NOMO-1 treated with DMSO at 0.1 percent for 48 hours (cell line): Measurements from ENCODE around the gene MYO16.
"Not testable (repeated sequence)": the region's sequence is repeated elsewhere in the genome, so short reads cannot be mapped to it uniquely, and the experiment has no call there.

ENCODE experiments used
- DNase-seq: peaks from one replicate; lab custom pipeline; 2025; ENCODE audit not compliant: unreplicated experiment; lab: John Stamatoyannopoulos, UW

Gene MYO16

DNA sequence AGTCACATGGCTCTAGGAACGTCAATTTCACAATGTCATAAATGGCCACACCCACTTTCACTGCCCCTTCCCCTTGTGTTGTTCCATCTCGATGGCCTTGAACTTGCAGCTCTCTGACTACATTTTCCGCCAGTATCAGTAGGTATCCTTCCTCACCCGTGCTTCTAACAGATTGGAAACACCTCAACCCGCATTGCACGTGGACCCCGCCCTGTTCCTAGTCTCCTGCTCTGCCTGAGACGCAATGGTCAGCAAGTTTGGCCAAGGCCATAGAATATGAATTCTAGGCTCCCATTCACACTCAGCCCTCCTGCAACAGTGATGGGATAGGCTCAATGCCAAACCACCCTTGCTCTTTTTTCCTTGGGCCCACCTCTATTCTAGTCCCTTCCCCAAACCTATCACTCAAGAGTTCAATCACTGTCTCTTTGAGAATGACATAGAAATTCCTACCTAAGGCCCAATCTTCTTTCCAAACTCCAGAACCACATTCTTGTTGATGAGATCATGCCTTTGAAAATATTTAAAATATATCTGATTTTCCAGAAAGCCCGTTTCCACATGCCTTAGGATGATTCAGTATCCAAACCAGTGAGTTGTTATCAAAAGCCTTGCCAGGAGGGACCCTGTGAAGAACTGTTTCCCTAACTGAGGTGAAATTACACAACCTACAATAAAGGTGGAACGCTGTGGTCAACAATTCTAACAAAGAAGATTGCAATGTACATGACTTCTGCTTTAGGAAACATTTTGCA is 334.6 kb downstream of the MYO16 start:
- DNase-seq = peak; percentile 40

DNA sequence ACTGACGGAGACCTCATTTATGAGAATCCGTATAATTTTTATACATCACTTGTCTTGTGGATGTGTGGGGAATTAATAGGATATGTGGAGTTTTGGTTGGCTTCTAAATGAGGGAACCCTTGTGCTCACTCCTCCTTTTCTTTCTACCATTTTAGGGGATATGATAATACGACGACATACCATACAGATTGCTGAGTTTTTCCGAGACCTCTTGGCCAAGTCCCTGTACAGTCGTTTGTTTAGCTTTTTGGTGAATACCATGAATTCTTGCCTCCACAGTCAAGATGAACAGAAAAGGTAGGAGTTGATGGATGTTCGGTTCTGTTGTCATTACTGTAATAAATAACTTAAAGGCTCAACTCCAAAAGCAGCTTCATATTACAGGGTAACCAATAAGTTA is 335.2 kb downstream of the MYO16 start:
- DNase-seq = no peak

DNA sequence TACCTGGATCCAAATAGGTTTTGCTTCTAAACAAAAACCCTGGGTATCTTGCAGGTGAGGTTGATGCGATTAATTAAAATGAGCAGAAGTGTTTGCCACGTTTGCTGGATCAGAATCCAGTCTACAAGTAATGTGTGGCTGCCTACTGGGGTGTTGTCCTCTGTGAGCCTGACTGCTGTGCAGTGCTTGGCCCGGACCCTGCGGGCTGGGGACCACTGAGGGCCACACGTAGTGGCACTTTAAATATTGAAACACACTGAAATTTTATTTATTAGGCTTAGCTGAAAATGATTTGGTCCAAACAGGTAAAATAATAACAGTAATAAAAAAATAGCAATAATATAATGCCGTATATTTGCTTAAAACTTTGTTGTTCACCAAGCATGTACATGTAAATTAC is 338.0 kb downstream of the MYO16 start:
- no peak for DNase-seq

DNA sequence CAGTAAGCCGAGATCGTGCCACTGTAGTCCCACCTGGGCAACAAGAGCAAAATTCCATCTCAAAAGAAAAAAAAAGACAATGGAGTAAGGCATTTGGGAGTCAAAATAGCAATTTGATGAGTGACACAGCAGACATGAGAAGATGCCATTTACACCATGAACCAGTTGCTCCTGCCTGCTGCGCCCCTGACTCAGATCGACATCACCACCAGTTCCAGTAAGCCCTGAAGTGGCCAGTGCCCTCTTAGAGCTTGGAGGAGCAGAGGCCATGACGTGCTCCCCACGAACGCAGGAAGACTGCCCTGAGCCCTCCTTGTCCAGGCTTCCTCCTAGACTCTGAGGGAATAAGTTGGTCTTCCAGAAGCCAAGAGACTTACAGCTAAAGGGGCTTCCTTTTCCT is 339.2 kb downstream of the MYO16 start:
- DNase-seq = no peak

DNA sequence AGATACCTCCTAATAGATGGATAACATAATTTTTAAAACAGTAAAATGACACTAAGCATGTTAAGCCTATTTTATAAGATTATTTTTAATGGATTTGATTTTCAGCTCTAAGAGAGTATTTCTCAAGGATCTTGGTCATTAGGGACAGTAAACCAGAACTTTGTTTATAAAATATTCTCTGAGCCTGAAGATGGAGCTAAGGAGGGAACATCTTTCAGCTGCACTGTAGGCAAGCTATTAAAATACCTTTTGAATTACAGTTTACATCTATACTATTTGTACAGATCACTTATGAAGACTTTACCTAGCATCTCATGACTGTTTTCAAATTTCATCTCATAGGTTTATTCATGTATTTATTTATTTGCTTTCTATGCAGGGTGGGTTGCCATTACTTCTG is 345.3 kb downstream of the MYO16 start:
- no peak for DNase-seq

DNA sequence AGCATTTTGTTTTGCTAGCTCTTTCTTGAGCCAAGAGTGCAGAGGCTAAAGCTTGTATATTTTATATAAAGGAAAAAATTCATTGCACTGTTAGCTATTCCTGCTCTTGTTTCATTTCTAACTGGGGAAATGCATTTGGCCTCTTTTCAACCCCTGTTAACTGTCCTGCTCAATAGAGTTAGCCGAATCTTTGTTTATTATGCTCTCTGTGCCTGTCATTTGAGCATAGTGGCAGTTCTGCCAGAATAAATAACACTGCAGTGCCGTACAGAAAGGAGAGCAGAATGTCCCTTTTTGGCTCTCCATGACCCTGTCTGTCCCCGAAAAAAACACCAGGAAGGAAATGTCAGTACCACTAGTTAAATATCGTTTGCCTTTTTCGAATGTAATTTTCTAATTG is 350.8 kb downstream of the MYO16 start:
- DNase-seq = no peak

DNA sequence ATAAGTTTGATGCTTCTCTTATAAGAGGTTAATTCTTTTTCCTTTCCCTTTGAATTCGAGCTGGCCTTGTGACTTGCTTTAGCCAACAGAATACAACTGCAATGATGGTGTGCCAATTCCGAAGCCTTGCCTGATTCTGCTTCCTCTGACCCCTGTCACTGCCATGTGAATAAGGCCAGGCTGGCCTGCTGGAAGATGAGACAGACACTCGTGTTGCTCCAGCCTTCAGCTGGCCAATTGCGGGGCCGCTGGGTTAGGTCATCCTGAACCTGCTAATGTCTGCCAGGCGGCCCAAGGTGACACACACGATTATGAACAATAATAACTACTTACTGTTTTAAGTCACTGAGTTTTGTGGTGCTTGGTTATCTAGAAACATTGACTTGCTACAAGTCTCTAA is 352.0 kb downstream of the MYO16 start:
- no peak for DNase-seq

DNA sequence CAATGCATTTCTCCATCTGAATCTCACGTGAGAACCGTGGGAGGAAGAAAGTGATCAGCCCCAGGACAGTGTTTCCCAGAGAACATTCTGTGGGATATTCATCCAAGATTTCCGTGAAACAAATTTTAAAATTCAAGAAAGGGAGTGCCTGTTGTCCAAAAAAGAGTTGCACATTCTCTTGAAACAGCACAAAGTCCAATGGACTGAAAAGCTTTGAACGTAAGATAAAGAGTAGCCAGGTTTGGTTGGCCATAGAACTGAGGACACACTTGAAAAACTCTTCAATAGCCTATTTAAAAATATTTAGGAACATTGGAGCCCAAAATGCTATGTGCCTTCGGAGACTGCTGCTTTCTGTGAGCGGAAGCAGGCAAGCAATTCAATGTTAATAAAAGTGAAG is 353.9 kb downstream of the MYO16 start:
- no peak for DNase-seq

DNA sequence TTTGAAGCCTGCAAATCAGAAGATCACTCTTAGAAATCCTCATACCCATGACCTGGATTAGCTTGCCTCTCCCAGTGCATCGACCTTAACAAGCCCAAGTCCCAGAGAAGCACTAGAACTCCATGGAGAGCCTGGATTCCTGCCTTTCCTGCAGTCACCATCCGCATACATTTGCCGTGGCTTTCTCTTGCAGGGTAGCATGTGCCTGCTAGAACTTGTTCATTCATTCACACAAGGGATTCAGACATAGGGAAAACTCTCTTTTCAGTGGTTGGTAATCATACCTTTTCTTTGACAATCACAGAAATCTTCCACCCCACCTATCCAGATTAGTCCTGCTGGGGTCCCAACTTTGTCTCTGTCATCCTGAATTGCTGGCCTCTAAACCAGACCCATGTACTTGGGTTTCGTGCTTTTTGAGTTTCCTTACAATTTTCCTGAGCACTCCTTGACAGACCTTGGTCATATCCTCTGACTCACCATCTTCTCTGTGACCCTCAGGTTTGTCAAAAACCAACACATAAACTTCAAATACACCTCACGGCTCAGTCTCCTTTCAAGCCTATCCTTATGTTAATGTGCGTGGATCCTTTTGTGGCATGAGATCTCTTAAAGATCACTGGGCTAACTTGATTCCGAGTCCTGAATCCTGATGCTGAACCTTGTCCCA is 355.0 kb downstream of the MYO16 start:
- DNase-seq = no peak

DNA sequence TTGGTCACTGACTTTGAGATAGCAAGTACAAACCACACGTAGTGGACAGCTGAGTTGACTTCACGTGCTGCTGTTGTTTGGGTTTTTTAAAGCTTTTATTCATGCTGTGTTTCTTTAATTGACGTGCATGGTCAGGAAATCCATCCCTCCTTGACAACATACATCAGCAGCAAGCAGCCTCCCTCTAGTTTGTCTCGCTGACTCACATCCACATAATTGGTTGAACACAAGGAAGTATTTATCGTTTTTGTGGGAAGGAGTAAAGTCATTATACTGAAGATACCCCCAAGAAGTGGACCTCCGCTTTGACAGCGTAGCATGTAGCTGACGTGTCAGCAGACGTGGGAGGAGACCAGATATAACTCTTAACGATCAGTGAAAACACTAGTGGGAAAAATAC is 355.8 kb downstream of the MYO16 start:
- no peak for DNase-seq

DNA sequence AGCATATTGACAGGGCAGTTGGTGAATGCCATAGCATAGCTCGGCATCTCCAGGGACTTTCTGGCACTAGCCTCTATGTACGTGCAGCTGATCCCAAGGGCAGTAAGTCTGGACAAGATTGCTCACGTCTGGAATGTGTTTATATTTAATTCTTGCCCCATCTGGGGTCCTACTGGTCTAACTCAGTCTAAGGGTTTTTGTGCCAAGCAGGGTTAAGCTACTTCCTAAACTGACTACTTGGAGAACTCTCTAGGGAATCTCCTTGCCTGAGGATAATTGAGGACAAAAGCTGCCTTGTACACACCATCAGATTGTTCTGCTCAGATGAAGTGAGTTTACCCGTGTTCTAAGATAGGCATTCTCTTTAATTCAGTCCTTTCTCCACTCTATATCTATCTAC is 358.1 kb downstream of the MYO16 start:
- no peak for DNase-seq

DNA sequence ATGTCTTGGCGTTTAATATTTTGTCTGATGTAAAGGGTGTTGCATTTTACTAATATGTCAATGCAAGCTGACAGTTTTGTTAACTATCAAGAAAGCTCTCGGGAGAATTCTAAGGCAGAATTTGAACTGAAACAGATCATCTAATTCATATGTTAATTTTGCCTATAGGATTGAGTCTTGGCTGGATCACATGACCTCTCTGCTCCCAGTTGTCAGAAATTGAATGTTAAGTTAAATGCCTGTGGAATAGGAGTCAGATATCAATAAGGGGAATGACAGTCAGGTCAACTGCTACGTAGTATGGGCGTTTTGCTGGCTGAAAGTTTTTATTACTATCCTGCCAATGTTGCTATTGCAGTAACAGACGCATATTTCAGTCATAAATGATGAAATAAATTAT is 358.5 kb downstream of the MYO16 start:
- no peak for DNase-seq

DNA sequence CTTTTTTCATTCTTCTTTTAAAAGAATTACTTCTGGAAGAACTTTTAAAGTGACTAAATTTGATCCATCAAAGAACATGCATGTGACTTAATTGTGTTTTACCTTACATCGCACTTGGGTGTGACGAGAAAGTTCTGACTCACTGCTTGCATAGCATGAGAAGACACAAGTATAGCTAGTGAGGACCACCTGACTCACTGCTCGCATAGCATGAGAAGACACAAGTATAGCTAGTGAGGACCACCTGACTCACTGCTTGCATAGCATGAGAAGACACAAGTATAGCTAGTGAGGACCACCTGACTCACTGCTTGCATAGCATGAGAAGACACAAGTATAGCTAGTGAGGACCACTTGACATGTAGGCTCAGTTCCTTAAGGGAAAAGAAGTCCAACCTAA is 362.0 kb downstream of the MYO16 start:
- DNase-seq = not testable (repeated sequence)

DNA sequence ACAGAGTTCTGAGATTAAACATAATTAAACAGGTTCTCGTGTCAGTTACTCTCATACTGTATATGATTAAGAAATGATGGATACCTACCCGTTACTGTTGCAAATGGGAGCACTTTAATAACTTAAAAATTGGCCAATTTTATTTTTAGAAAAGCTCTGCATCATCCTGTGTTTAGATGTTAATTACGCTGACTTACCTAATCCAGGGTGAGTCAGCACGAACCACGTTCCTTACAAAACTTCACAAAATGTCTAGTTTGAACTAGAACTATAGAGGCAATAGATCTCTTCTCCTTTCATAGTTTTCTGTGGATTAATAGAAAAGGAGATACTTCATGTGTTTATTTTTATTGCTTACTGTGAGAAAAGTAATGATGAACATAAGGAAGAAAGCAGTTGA is 363.9 kb downstream of the MYO16 start:
- DNase-seq = peak; percentile 90

DNA sequence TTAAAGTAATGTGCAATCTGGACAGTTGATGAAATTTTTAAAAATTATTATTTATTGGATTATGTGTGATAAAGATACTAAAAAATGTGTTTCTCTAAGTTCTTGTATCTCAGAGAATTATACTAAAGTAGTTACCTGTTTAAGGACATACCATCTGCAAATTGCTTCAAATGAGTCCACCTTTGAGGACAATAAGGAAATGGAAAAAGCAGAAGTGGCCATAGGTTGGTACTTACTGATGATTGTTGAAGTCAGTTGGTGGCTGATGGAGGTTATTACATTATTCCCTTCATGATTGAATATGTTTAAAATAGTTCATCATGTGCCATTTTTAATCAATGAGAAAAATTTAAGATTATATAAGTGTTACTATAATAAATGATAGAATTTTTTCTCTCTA is 367.0 kb downstream of the MYO16 start:
- DNase-seq = peak; percentile 59

DNA sequence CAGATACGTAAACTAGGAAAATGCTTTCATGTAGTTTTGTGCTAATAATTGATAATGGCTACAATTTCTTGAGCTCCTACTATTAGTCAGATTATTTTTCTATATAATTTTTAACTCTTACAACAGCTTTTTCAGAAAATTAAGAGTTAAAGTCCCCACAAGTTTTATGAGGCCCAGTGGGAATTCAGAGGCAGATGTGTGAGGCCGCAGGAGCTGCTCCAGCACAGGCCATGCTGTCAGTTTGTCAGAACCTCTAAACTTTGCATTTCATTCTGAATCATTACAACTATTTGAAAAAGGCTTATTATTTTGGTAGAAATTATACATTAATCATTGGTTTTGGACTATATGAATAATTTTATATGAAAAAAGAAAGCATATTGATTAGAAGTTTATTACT is 370.8 kb downstream of the MYO16 start:
- no peak for DNase-seq

DNA sequence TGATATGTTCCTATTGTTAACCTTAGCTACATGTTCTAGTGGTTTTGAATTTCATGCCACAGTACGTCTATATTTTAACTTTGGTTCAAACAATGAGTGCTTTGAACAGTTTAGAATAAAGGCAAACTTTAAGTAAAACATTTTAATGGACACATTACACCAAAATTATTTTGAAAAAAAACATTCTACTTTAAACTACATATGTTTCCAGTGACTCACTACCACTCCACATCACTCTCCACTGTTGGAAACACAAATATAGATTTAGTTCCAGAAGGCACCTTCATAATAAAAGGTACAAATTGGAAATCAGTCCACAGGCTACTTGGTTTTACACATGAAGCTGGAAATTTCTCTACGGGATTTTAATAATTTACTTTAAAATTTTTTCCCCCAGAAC is 373.5 kb downstream of the MYO16 start:
- DNase-seq = no peak

DNA sequence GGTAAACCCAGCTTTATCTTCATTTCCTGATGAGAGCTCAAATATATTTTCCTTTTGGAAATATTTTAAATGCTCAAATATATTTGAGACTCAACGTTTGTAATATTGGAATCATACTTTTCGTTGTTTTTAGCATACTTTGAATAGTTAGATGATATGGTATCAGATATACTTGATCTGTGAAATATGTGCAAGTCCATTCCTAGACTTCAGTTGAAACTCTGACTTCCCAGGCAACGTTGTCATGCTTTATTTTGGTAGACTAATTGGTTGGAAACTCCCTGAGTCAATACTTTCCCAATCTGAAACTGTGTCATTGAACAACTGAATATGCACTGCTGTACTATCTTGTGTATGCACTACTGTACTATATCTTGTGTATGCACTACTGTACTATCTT is 378.5 kb downstream of the MYO16 start:
- no peak for DNase-seq

DNA sequence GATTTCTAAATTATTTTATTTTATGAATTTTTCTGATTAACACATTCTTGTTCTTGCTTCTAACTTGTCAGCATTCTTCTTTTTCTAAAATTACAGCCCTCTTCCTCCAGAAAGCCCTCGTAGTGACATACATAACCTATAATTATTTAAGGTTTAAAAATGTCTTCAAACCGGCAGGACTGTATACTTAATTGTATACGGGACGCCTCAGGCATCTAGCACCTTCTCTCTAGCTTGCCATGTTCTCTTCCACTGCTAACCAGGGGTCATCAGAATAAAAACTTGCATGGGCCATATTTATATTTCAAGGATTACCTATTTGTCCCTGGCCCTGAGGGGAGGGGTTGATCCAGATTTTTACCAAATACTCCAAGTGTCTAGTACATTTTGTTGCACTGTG is 380.3 kb downstream of the MYO16 start:
- no peak for DNase-seq

DNA sequence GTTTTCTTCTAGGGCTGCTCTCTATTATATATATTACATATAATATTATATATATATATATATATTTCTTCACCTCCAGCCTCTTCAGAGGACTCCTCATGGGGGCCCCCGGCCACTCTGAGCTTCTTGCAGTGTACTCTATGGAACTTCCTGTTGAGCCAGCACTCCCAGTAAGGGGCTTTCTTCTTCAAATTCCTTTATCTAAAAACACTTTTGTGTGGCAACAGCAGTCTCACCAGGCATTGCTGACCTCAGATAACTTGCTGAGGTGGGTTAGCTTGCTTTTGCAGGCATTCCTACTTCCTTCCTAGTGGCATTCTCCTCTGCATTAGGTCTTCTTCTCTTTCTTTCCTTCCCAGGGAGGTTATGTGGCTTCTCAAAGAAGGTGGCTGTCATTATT is 381.5 kb downstream of the MYO16 start:
- DNase-seq = peak; percentile 13

DNA sequence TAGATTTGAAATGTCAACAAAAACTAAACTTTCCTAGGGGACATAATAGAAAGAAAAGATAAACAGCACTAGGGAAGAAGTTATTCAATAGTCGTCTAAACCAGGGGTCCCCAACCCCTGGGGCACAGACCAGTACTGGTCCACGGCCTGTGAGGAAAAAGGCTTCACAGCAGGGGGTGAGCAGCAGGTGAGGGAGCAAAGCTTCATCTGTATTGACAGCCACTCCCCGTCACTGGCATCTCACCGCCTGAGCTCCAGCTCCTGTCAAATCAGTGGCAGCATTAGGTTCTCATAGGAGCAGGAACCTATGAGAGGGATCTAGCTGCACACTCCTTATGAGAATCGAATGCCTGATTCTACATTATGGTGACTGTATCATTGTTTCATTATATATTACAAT is 382.7 kb downstream of the MYO16 start:
- DNase-seq = no peak

DNA sequence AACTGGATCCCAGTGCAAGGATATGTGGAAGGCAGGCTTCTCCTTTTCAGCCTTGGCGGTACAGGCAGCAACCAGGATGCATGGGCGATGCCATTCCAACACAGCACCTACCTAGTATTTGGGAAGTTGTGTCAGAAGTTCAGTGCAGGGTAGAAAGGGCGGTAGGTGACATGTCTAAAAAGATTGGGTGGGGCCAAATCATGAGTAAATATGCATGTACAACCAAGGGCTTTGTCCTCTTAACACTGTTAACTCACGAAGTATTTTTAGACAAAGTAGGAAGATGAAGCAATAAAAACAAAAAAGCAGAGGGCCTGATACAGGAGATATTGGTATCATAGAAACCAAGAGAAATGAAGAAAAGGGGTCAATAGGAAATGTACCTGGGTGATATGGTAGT is 392.1 kb downstream of the MYO16 start:
- no peak for DNase-seq

DNA sequence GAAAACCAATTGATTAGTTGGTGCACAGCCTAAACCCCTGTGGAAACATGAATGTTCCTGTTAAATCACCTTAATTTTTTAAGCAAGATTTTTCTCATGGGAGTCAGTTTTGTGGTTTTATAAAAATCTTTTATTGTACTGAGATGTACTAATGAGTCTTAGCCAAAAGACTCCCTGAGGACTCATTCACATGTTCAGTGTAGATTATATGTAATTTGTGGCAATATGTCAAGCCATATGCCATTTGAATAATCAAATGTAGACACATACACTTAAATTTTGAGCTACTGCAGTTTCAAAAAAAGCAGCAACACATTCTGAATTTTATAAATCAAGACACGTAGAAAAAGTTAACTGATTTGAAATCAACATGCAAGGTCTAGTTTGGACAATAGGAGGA is 395.2 kb downstream of the MYO16 start:
- no peak for DNase-seq
